HEK293 (cell line): ENCODE data around the gene WDR47.

ENCODE experiments used
- CTCF ChIA-PET: fragments of 350-600 bp; formaldehyde crosslinking; extraction: SDS; loops from one replicate; lab custom pipeline; 2021; ENCODE audit warnings: antibody characterized with exemption; lab: Yijun Ruan, JAX
- POLR2A ChIA-PET: fragments of 300-600 bp; formaldehyde crosslinking; extraction: SDS; loops from one replicate; lab custom pipeline; 2020; ENCODE audit warnings: antibody characterized with exemption, inconsistent platforms; lab: Yijun Ruan, JAX
- H3K27ac ChIP-seq: fragments of 200-500 bp; sonication (Bioruptor generic); 2 replicates; pipeline ENCODE4 v1.5.1; 2014; ENCODE audit warnings: low read depth, low read length, control low read depth, inconsistent platforms; ENCODE audit errors: extremely low read depth
- H3K36me3 ChIP-seq, 2 experiments: fragments of 200-500 bp in 1 of 2; sonication (Bioruptor generic) in 1 of 2; 1 replicate in 1 of 2; 2 replicates in 1 of 2; pipeline ENCODE4 v1.5.1; 2014 to 2017; ENCODE audit warnings: inconsistent platforms in 2 of 2, low read length in 2 of 2; ENCODE audit not compliant: control insufficient read depth in 2 of 2, insufficient read depth in 1 of 2
- H3K4me1 ChIP-seq: fragments of 200-500 bp; sonication (Bioruptor generic); 2 replicates; pipeline ENCODE4 v1.5.1; 2014; ENCODE audit warnings: mild to moderate bottlenecking, low read length, inconsistent platforms; ENCODE audit not compliant: control insufficient read depth, insufficient read depth
- H3K4me3 ChIP-seq: 2 replicates; pipeline ENCODE4 v1.5.1; 2011; ENCODE audit warnings: low read depth, mild to moderate bottlenecking, control low read depth, low read length, moderate library complexity
- H3K9me3 ChIP-seq: fragments of 200-500 bp; sonication (Bioruptor generic); 2 replicates; pipeline ENCODE4 v1.5.1; 2014; ENCODE audit warnings: low read depth, low read length, inconsistent platforms; ENCODE audit not compliant: control insufficient read depth, insufficient read depth
- GFI1B ChIP-seq: fragments of 450-650 bp; formaldehyde crosslinking; IDR thresholded peaks from 2 replicates; pipeline ENCODE4 v1.5.1; 2016; ENCODE audit warnings: missing biosample characterization, missing genetic modification characterization
- SALL2 ChIP-seq: fragments of 450-650 bp; formaldehyde crosslinking; IDR thresholded peaks from 2 replicates; pipeline ENCODE4 v1.5.0; 2017; ENCODE audit warnings: missing biosample characterization, mild to moderate bottlenecking, missing genetic modification characterization, borderline replicate concordance
- ZNF132 ChIP-seq: fragments of 450-650 bp; formaldehyde crosslinking; IDR thresholded peaks from 2 replicates; pipeline ENCODE4 v1.5.1; 2017; ENCODE audit warnings: missing biosample characterization, missing genetic modification characterization, borderline replicate concordance
- ZNF133 ChIP-seq: fragments of 450-650 bp; formaldehyde crosslinking; IDR thresholded peaks from 2 replicates; pipeline ENCODE4 v1.5.1; 2016; ENCODE audit warnings: missing biosample characterization, missing genetic modification characterization
- ZNF184 ChIP-seq: fragments of 450-650 bp; IDR thresholded peaks from 2 replicates; pipeline ENCODE4 v1.5.1; 2018; ENCODE audit warnings: missing biosample characterization, mild to moderate bottlenecking, missing genetic modification characterization
- ZNF23 ChIP-seq: fragments of 450-650 bp; formaldehyde crosslinking; IDR thresholded peaks from 2 replicates; pipeline ENCODE4 v1.5.1; 2016; ENCODE audit warnings: missing biosample characterization, missing genetic modification characterization, borderline replicate concordance
- ZNF239 ChIP-seq: fragments of 450-650 bp; formaldehyde crosslinking; IDR thresholded peaks from 2 replicates; pipeline ENCODE4 v1.5.1; 2016; ENCODE audit warnings: missing biosample characterization, missing genetic modification characterization
- ZNF248 ChIP-seq: fragments of 450-650 bp; formaldehyde crosslinking; IDR thresholded peaks from 2 replicates; pipeline ENCODE4 v1.5.1; 2017; ENCODE audit warnings: missing biosample characterization, missing genetic modification characterization
- ZNF266 ChIP-seq: fragments of 450-650 bp; formaldehyde crosslinking; IDR thresholded peaks from 2 replicates; pipeline ENCODE4 v1.5.1; 2016; ENCODE audit warnings: missing biosample characterization, missing genetic modification characterization, low read depth
- ZNF292 ChIP-seq: fragments of 450-650 bp; formaldehyde crosslinking; IDR thresholded peaks from 2 replicates; pipeline ENCODE4 v1.5.1; 2016; ENCODE audit warnings: low read depth, missing biosample characterization, missing genetic modification characterization, borderline replicate concordance
- ZNF350 ChIP-seq: fragments of 450-650 bp; formaldehyde crosslinking; IDR thresholded peaks from 2 replicates; pipeline ENCODE4 v1.5.0; 2017; ENCODE audit warnings: missing biosample characterization, mild to moderate bottlenecking, missing genetic modification characterization
- ZNF416 ChIP-seq: fragments of 450-650 bp; formaldehyde crosslinking; IDR thresholded peaks from 2 replicates; pipeline ENCODE4 v1.5.1; 2016; ENCODE audit warnings: missing biosample characterization, missing genetic modification characterization
- ZNF473 ChIP-seq: fragments of 450-650 bp; formaldehyde crosslinking; IDR thresholded peaks from 2 replicates; pipeline ENCODE4 v1.5.1; 2017; ENCODE audit warnings: missing biosample characterization, missing genetic modification characterization
- ZNF660 ChIP-seq: fragments of 450-650 bp; IDR thresholded peaks from 2 replicates; pipeline ENCODE4 v1.5.1; 2018; ENCODE audit warnings: missing biosample characterization, mild to moderate bottlenecking, missing genetic modification characterization
- ZNF677 ChIP-seq: fragments of 450-650 bp; IDR thresholded peaks from 2 replicates; pipeline ENCODE4 v1.5.0; 2018; ENCODE audit warnings: missing biosample characterization, mild to moderate bottlenecking, missing genetic modification characterization, moderate library complexity
- ZSCAN30 ChIP-seq: fragments of 450-650 bp; IDR thresholded peaks from 2 replicates; pipeline ENCODE4 v1.5.1; 2018; ENCODE audit warnings: missing biosample characterization, mild to moderate bottlenecking, missing genetic modification characterization, moderate library complexity
- TF ChIP-seq, protein P1 (sequence below): fragments of 450-650 bp; formaldehyde crosslinking; IDR thresholded peaks from 2 replicates; pipeline ENCODE4 v1.5.1; 2016; ENCODE audit warnings: missing biosample characterization, missing genetic modification characterization
- TF ChIP-seq, protein P2 (sequence below): fragments of 450-650 bp; formaldehyde crosslinking; conservative IDR thresholded peaks from 2 replicates; pipeline ENCODE4 v1.5.1; 2016; ENCODE audit warnings: low read depth, missing biosample characterization, missing genetic modification characterization
- TF ChIP-seq, protein P3 (sequence below): fragments of 450-650 bp; formaldehyde crosslinking; IDR thresholded peaks from 2 replicates; pipeline ENCODE4 v1.5.0; 2017; ENCODE audit warnings: missing biosample characterization, missing genetic modification characterization, borderline replicate concordance
- TF ChIP-seq, protein P4 (sequence below): fragments of 450-650 bp; formaldehyde crosslinking; IDR thresholded peaks from 2 replicates; pipeline ENCODE4 v1.5.1; 2016; ENCODE audit warnings: missing biosample characterization, missing genetic modification characterization
- TF ChIP-seq, protein P5 (sequence below): fragments of 450-650 bp; formaldehyde crosslinking; IDR thresholded peaks from 2 replicates; pipeline ENCODE4 v1.5.1; 2016; ENCODE audit warnings: missing biosample characterization, missing genetic modification characterization
- TF ChIP-seq, protein P6 (sequence below): fragments of 450-650 bp; IDR thresholded peaks from 2 replicates; pipeline ENCODE4 v1.5.1; 2018; ENCODE audit warnings: missing biosample characterization, missing genetic modification characterization

Gene WDR47

DNA sequence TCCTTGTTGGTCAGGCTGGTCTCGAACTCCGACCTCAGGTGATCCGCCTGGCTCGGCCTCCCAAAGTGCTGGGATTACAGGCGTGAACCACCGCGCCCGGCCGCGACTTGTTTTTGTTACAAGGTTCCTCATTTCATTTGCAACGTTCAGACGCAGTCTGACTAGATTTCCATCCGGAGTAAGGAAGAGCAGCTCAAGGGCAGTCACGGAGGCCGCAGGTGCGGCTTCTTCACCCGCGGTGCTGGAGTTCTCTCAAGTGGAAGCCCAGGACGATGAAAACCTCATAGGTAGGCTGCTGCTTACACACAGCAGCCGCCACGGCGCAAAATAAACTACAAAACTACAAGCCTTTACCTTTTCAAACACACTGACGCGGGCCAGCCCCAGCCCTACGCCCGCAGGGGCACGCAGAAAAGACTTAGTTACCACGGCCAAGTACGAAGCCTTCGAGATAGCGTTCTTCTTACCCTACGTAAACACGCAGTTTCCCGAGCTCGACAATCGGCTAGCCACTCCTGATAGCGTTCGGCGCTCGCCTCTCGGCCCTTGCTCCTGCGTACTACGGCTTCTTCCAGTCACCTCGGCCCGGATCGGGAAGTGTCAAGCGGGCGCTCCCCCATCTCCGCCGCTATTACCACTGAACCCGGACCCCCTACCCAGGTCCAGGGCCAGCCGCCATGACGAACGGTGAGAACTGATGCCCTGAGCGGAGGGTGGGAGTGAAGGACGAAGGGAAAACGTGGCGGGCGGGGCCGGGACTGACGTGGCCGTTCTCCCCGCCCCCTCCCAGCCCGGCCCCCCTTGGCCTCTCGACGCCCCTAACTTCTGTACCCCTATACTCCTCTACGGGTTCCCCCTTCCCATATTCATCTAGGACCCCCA lies 48.5 kb upstream of the WDR47 start, which contains the start of gene TMEM167B:
Gene TMEM167B, plus strand, starts transcription at position 569 of the 882 bp plus-strand sequence. Its CDS starts 109 bp downstream, at position 678.
- ChIA-PET CTCF (interaction anchor here (0.6 to 2.2 kb wide), 6 partner anchors 9 to 1815 kb away, joined by 3 to 13 read pairs (median 3); a partner anchor contains a TSS), POLR2A (interaction anchor here (0.6 to 3.4 kb wide), 7 partner anchors 9 to 127 kb away, joined by 3 to 68 read pairs (median 4); partner anchors contain the start of genes CLCC1, TAF13 and WDR47)
- Histone ChIP-seq H3K36me3 (peaks cover 3 to 18% of the 10 kb centered on the region in 2 experiments; a peak in 2 of 3 replicates), H3K27ac (peak within 1 kb of the TSS; percentile 64), H3K9me3 (no peaks in the 10 kb centered on the region), H3K4me3 (peak within 1 kb of the TSS; percentile 98), H3K4me1 (no peaks in the 10 kb centered on the region)
- TF ChIP-seq, protein P1, sequence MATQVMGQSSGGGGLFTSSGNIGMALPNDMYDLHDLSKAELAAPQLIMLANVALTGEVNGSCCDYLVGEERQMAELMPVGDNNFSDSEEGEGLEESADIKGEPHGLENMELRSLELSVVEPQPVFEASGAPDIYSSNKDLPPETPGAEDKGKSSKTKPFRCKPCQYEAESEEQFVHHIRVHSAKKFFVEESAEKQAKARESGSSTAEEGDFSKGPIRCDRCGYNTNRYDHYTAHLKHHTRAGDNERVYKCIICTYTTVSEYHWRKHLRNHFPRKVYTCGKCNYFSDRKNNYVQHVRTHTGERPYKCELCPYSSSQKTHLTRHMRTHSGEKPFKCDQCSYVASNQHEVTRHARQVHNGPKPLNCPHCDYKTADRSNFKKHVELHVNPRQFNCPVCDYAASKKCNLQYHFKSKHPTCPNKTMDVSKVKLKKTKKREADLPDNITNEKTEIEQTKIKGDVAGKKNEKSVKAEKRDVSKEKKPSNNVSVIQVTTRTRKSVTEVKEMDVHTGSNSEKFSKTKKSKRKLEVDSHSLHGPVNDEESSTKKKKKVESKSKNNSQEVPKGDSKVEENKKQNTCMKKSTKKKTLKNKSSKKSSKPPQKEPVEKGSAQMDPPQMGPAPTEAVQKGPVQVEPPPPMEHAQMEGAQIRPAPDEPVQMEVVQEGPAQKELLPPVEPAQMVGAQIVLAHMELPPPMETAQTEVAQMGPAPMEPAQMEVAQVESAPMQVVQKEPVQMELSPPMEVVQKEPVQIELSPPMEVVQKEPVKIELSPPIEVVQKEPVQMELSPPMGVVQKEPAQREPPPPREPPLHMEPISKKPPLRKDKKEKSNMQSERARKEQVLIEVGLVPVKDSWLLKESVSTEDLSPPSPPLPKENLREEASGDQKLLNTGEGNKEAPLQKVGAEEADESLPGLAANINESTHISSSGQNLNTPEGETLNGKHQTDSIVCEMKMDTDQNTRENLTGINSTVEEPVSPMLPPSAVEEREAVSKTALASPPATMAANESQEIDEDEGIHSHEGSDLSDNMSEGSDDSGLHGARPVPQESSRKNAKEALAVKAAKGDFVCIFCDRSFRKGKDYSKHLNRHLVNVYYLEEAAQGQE, result peak; percentile 60
- no peak for TF ChIP-seq ZNF133 (tag by site-specific recombination)
- no peak for TF ChIP-seq ZNF416
- TF ChIP-seq ZNF677, result no peak
- TF ChIP-seq ZNF184 (tag by site-specific recombination), result no peak
- no peak for TF ChIP-seq ZNF23 (tag by site-specific recombination)
- no peak for TF ChIP-seq SALL2 (tag by site-specific recombination)
- TF ChIP-seq ZNF132 (tag by site-specific recombination), result no peak
- no peak for TF ChIP-seq ZNF292 (tag by site-specific recombination)
- TF ChIP-seq ZSCAN30 (tag by site-specific recombination), result peak; percentile 80; the same call in 1 of the 2 replicates
- TF ChIP-seq ZNF473 (tag by site-specific recombination), result no peak
- no peak for TF ChIP-seq ZNF239 (tag by site-specific recombination)
- TF ChIP-seq ZNF660 (tag by site-specific recombination), result peak; percentile 94
- TF ChIP-seq, protein P2, sequence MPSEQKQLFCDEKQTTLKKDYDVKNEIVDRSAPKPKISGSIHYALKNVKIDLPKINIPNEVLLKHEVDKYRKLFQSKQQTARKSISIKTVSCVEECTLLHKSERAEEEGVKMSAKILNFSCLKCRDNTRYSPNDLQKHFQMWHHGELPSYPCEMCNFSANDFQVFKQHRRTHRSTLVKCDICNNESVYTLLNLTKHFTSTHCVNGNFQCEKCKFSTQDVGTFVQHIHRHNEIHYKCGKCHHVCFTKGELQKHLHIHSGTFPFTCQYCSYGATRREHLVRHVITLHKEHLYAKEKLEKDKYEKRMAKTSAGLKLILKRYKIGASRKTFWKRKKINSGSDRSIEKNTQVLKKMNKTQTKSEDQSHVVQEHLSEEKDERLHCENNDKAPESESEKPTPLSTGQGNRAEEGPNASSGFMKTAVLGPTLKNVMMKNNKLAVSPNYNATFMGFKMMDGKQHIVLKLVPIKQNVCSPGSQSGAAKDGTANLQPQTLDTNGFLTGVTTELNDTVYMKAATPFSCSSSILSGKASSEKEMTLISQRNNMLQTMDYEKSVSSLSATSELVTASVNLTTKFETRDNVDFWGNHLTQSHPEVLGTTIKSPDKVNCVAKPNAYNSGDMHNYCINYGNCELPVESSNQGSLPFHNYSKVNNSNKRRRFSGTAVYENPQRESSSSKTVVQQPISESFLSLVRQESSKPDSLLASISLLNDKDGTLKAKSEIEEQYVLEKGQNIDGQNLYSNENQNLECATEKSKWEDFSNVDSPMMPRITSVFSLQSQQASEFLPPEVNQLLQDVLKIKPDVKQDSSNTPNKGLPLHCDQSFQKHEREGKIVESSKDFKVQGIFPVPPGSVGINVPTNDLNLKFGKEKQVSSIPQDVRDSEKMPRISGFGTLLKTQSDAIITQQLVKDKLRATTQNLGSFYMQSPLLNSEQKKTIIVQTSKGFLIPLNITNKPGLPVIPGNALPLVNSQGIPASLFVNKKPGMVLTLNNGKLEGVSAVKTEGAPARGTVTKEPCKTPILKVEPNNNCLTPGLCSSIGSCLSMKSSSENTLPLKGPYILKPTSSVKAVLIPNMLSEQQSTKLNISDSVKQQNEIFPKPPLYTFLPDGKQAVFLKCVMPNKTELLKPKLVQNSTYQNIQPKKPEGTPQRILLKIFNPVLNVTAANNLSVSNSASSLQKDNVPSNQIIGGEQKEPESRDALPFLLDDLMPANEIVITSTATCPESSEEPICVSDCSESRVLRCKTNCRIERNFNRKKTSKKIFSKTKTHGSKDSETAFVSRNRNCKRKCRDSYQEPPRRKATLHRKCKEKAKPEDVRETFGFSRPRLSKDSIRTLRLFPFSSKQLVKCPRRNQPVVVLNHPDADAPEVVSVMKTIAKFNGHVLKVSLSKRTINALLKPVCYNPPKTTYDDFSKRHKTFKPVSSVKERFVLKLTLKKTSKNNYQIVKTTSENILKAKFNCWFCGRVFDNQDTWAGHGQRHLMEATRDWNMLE, result peak; percentile 84
- TF ChIP-seq, protein P3, sequence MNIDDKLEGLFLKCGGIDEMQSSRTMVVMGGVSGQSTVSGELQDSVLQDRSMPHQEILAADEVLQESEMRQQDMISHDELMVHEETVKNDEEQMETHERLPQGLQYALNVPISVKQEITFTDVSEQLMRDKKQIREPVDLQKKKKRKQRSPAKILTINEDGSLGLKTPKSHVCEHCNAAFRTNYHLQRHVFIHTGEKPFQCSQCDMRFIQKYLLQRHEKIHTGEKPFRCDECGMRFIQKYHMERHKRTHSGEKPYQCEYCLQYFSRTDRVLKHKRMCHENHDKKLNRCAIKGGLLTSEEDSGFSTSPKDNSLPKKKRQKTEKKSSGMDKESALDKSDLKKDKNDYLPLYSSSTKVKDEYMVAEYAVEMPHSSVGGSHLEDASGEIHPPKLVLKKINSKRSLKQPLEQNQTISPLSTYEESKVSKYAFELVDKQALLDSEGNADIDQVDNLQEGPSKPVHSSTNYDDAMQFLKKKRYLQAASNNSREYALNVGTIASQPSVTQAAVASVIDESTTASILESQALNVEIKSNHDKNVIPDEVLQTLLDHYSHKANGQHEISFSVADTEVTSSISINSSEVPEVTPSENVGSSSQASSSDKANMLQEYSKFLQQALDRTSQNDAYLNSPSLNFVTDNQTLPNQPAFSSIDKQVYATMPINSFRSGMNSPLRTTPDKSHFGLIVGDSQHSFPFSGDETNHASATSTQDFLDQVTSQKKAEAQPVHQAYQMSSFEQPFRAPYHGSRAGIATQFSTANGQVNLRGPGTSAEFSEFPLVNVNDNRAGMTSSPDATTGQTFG (tag by site-specific recombination), result no peak
- TF ChIP-seq, protein P4, sequence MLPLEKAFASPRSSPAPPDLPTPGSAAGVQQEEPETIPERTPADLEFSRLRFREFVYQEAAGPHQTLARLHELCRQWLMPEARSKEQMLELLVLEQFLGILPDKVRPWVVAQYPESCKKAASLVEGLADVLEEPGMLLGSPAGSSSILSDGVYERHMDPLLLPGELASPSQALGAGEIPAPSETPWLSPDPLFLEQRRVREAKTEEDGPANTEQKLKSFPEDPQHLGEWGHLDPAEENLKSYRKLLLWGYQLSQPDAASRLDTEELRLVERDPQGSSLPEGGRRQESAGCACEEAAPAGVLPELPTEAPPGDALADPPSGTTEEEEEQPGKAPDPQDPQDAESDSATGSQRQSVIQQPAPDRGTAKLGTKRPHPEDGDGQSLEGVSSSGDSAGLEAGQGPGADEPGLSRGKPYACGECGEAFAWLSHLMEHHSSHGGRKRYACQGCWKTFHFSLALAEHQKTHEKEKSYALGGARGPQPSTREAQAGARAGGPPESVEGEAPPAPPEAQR (tag by site-specific recombination), result no peak
- no peak for TF ChIP-seq GFI1B (tag by site-specific recombination)
- TF ChIP-seq, protein P5, sequence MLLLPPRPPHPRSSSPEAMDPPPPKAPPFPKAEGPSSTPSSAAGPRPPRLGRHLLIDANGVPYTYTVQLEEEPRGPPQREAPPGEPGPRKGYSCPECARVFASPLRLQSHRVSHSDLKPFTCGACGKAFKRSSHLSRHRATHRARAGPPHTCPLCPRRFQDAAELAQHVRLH, result peak; percentile 99
- no peak for TF ChIP-seq ZNF266 (tag by site-specific recombination)
- no peak for TF ChIP-seq ZNF248 (tag by site-specific recombination)
- no peak for TF ChIP-seq ZNF350 (tag by site-specific recombination)
- TF ChIP-seq, protein P6, sequence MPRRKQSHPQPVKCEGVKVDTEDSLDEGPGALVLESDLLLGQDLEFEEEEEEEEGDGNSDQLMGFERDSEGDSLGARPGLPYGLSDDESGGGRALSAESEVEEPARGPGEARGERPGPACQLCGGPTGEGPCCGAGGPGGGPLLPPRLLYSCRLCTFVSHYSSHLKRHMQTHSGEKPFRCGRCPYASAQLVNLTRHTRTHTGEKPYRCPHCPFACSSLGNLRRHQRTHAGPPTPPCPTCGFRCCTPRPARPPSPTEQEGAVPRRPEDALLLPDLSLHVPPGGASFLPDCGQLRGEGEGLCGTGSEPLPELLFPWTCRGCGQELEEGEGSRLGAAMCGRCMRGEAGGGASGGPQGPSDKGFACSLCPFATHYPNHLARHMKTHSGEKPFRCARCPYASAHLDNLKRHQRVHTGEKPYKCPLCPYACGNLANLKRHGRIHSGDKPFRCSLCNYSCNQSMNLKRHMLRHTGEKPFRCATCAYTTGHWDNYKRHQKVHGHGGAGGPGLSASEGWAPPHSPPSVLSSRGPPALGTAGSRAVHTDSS, result no peak
